Endothelial cell of umbilical vein (primary cell): ENCODE results near the gene KPTN. TPM values are rescaled to one million over a fixed set of nuclear protein-coding genes. Genes with fewer than 3 reads are reported as not detected.

Experiments
- BruUV-seq: library from RNA; stranded (reverse); fragments of 400-500 nt; replicated peaks from 2 replicates; lab custom pipeline; 2021; lab: Mats Ljungman, UMichigan
- CTCF ChIA-PET: fragments of 300-600, 350-600 bp; sonication (Branson Sonifier 250); formaldehyde crosslinking; loops from one replicate; lab custom pipeline; 2021; ENCODE audit warnings: antibody characterized with exemption, inconsistent platforms; lab: Charles Lee
- POLR2A ChIA-PET: fragments of 300-600, 350-600 bp; sonication (Branson Sonifier 250); formaldehyde crosslinking; loops from one replicate; lab custom pipeline; 2021; ENCODE audit warnings: antibody characterized with exemption, inconsistent platforms; lab: Charles Lee
- DNase-seq: peaks from one replicate; pipeline ENCODE4 v3.0.0-alpha.2; 2011; ENCODE audit warnings: low read depth, low spot score
- FAIRE-seq: peaks from 2 replicates; lab custom pipeline; 2011; peaks lifted over from hg19 to GRCh38; lab: Jason Lieb, UNC
- H2AFZ ChIP-seq: 2 replicates; pipeline ENCODE4 v1.6.0; 2012; ENCODE audit warnings: low read depth, low read length, control low read depth, inconsistent platforms
- H3K27ac ChIP-seq: 2 replicates; pipeline ENCODE4 v1.5.1; 2011; ENCODE audit warnings: low read depth, mild to moderate bottlenecking, control low read depth, low read length, moderate library complexity; ENCODE audit not compliant: insufficient read depth
- H3K27me3 ChIP-seq, 2 experiments: 2 replicates each; pipeline versions ENCODE4 v1.6.0 to v1.6.1; 2011; ENCODE audit warnings: low read length in 2 of 2, mixed read lengths in 1 of 2; ENCODE audit not compliant: control insufficient read depth in 2 of 2, insufficient read depth in 2 of 2
- H3K36me3 ChIP-seq, 2 experiments: 2 replicates in 1 of 2; 3 replicates in 1 of 2; pipeline ENCODE4 v1.5.1; 2011; ENCODE audit warnings: low read length in 2 of 2, mild to moderate bottlenecking in 1 of 2, moderate library complexity in 1 of 2; ENCODE audit not compliant: control insufficient read depth in 2 of 2, insufficient read depth in 2 of 2; ENCODE audit errors: extremely low read depth in 1 of 2
- H3K4me1 ChIP-seq: 3 replicates; pipeline ENCODE4 v1.5.1; 2011; ENCODE audit warnings: mild to moderate bottlenecking, low read length; ENCODE audit not compliant: control insufficient read depth, insufficient read depth; ENCODE audit errors: extremely low read depth
- H3K4me2 ChIP-seq: 2 replicates; pipeline ENCODE4 v1.6.1; 2011; ENCODE audit warnings: low read length, control low read depth, mixed read lengths; ENCODE audit not compliant: insufficient read depth
- H3K4me3 ChIP-seq, 3 experiments: fragments of 200-600 bp in 1 of 3; sonication (generic), shearing (Covaris generic) in 1 of 3; replicated peaks in 1 of 3; 2 replicates each; pipeline ENCODE4 v1.5.1; 2011 to 2016; ENCODE audit warnings: control low read depth in 3 of 3, low read length in 3 of 3, mild to moderate bottlenecking in 2 of 3, inconsistent platforms in 1 of 3, low read depth in 1 of 3, moderate library complexity in 1 of 3; ENCODE audit not compliant: insufficient read depth in 1 of 3
- H3K79me2 ChIP-seq: 2 replicates; pipeline ENCODE4 v1.6.0; 2012; ENCODE audit warnings: low read length, inconsistent platforms; ENCODE audit not compliant: control insufficient read depth, insufficient read depth
- H3K9ac ChIP-seq: replicated peaks from 2 replicates; pipeline ENCODE3; 2011; ENCODE audit warnings: low read length, control low read depth; ENCODE audit not compliant: insufficient read depth; ENCODE audit errors: extremely low read depth
- H3K9me1 ChIP-seq: replicated peaks from 3 replicates; pipeline ENCODE4 v1.6.0; 2011; ENCODE audit warnings: mild to moderate bottlenecking, low read length; ENCODE audit not compliant: control insufficient read depth, insufficient read depth; ENCODE audit errors: extremely low read depth
- H3K9me3 ChIP-seq: replicated peaks from 2 replicates; pipeline ENCODE4 v1.5.1; 2012; ENCODE audit warnings: low read length, inconsistent platforms; ENCODE audit not compliant: control insufficient read depth, insufficient read depth
- H4K20me1 ChIP-seq: replicated peaks from 2 replicates; pipeline ENCODE3; 2011; ENCODE audit warnings: mild to moderate bottlenecking, low read length; ENCODE audit not compliant: control insufficient read depth, insufficient read depth; ENCODE audit errors: extremely low read depth
- EZH2 ChIP-seq: IDR thresholded peaks from 2 replicates; pipeline ENCODE4 v1.6.1; 2012; ENCODE audit warnings: borderline replicate concordance, low read depth, mild to moderate bottlenecking, moderate library complexity, low read length, inconsistent platforms; ENCODE audit not compliant: severe bottlenecking
- FOS ChIP-seq: IDR thresholded peaks from 2 replicates; pipeline ENCODE4 v1.6.1; 2011; ENCODE audit warnings: mild to moderate bottlenecking, low read length, moderate library complexity, borderline replicate concordance; ENCODE audit not compliant: insufficient read depth
- GATA2 ChIP-seq: IDR thresholded peaks from 2 replicates; pipeline ENCODE4 v1.7.0; 2011; ENCODE audit warnings: low read depth, mild to moderate bottlenecking, moderate library complexity, mixed read lengths, low read length; ENCODE audit not compliant: insufficient read length, insufficient read depth
- JUN ChIP-seq: IDR thresholded peaks from 2 replicates; pipeline ENCODE4 v1.6.1; 2011; ENCODE audit warnings: borderline replicate concordance, low read depth; ENCODE audit not compliant: insufficient read length, insufficient read depth
- MYC ChIP-seq: IDR thresholded peaks from one replicate; pipeline ENCODE4 v1.6.1; 2011; ENCODE audit warnings: mild to moderate bottlenecking, low read depth, low read length
- POLR2A ChIP-seq: IDR thresholded peaks from 2 replicates; pipeline ENCODE4 v1.6.1; 2012; ENCODE audit warnings: low read depth, mild to moderate bottlenecking, control low read depth, low read length
- POLR2AphosphoS5 ChIP-seq: IDR thresholded peaks from 2 replicates; pipeline ENCODE4 v1.6.1; 2012; ENCODE audit warnings: low read depth, mild to moderate bottlenecking, control low read depth, low read length, moderate library complexity; ENCODE audit not compliant: insufficient read depth
- dilution Hi-C: fragments of 300-500 bp; cut with MboI; formaldehyde crosslinking; loops from one replicate; pipeline ENCODE4 v1.15.0; 2019; ENCODE audit warnings: low sequenced_read_pairs; ENCODE audit not compliant: extremely low pct_ligation_motif_present
- intact Hi-C: fragments of 100-400 bp; cut with micrococcal nuclease; formaldehyde crosslinking; loops from one replicate; pipeline ENCODE4 v1.10.0; 2022
- polyA plus RNA-seq, 4 experiments: library from polyadenylated mRNA; depleted of rRNA in 3 of 4; stranded (reverse) in 3 of 4; unstranded in 1 of 4; fragments of >200 nt; gene quantifications; 2 replicates each; pipeline versions ENCODE4 v1.2.1 to v1.2.3, GENCODE V29; 2011 to 2012; ENCODE audit warnings: missing spikeins in 1 of 4
- total RNA-seq: library from RNA; stranded (reverse); gene quantifications from 2 replicates; pipeline ENCODE4 v1.2.3, GENCODE V29; 2021
- TF ChIP-seq, protein P1 (sequence below), 2 donors: IDR thresholded peaks; 1 replicate in 1 of 2; 2 replicates in 1 of 2; pipeline ENCODE4 v1.5.1; 2011; ENCODE audit warnings: low read length in 2 of 2, mild to moderate bottlenecking in 2 of 2, moderate library complexity in 2 of 2, control low read depth in 1 of 2, inconsistent platforms in 1 of 2, low read depth in 1 of 2; ENCODE audit not compliant: insufficient read depth in 1 of 2; ENCODE audit errors: extremely low read depth in 1 of 2
- TF ChIP-seq, protein P2 (sequence below): IDR thresholded peaks from 2 replicates; pipeline ENCODE4 v1.6.1; 2011; ENCODE audit not compliant: insufficient read depth, insufficient read length

Gene KPTN
- total and polyA plus RNA-seq, 2 donors (not counting 3 experiments of a cell fraction or from before 2014, with no cell fraction given), result 14.7 to 15.5 TPM

DNA sequence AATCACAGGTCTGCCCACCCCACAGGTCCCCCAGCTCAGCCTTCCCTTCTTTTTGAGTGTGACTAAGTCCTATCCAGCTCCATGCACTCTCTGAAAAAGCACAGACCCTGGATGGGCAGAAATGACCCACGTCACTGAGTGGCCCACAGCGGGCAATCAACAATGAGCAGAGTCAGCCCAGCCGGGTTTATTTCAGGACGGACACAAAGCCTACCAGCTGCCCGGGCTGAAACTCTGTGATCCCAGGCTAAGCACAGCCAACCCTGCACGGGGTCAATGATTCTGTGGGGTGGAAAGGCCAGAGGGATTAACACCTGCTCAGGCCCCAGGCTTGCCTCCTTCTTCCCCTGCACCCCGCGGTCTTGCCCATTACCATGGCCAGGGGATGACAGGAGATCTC, 22.4 kb upstream of the KPTN start:
- H3K27ac ChIP-seq, result no peak overlapping the region
- no peaks in the 10 kb centered on the region for H3K9me3 ChIP-seq
- peaks cover 2 to 7% of the 10 kb centered on the region in 2 experiments for H3K36me3 ChIP-seq
- no peak overlapping the region for H3K4me3 ChIP-seq
- no peak for FAIRE-seq
- no peak for DNase-seq
- H3K9ac ChIP-seq, result no peak overlapping the region
- peaks cover 11% of the 10 kb centered on the region for H3K4me1 ChIP-seq
- intact Hi-C loops (no loop called here), dilution Hi-C loops (no loop called here)
- BruUV-seq, result no TSS peak
- no peaks in the 10 kb centered on the region for H3K9me1 ChIP-seq
- POLR2A ChIA-PET, result no interaction called here
- no peaks in the 10 kb centered on the region for H3K27me3 ChIP-seq
- CTCF ChIA-PET, result interaction anchor here (0.6 kb wide), 1 partner anchor 397 kb away, joined by 3 read pairs; no protein-coding TSS in a partner anchor
- TF ChIP-seq, protein P1, sequence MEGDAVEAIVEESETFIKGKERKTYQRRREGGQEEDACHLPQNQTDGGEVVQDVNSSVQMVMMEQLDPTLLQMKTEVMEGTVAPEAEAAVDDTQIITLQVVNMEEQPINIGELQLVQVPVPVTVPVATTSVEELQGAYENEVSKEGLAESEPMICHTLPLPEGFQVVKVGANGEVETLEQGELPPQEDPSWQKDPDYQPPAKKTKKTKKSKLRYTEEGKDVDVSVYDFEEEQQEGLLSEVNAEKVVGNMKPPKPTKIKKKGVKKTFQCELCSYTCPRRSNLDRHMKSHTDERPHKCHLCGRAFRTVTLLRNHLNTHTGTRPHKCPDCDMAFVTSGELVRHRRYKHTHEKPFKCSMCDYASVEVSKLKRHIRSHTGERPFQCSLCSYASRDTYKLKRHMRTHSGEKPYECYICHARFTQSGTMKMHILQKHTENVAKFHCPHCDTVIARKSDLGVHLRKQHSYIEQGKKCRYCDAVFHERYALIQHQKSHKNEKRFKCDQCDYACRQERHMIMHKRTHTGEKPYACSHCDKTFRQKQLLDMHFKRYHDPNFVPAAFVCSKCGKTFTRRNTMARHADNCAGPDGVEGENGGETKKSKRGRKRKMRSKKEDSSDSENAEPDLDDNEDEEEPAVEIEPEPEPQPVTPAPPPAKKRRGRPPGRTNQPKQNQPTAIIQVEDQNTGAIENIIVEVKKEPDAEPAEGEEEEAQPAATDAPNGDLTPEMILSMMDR (IDR thresholded peaks at IDR 0.05; ENCODE audit: extremely low read depth in 1 of 2, insufficient read depth in 1 of 2, low read depth in 1 of 2, low read length in 2 of 2), result no peak
- TF ChIP-seq FOS, result no peak
- TF ChIP-seq EZH2, result no peak
- TF ChIP-seq POLR2AphosphoS5, result no peak
- no peak for TF ChIP-seq POLR2A
- no peaks in the 10 kb centered on the region for H4K20me1 ChIP-seq
- no peak overlapping the region for H3K4me2 ChIP-seq
- H2AFZ ChIP-seq, result no peak overlapping the region
- H3K79me2 ChIP-seq, result peaks cover 42% of the 10 kb centered on the region

DNA sequence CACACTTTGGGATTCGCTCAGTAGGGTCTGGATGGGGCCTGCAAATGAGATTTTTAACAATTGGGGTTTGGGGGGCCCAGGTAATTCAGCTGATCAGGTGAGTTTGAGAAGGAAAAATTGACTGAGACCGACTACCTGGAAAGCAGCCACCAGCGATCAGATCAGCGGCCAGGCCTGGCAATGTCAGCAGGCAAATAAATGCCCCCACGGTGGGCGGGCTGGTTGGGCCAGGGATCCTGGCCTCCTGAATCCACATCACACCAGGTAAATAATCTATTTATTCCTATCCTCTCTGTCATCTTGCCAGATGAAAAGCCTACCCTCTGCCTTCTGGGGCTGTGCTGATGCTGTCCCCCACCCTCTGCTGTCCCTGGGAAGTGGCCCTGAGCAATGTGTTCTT, 21.5 kb upstream of the KPTN start:
- H3K79me2 ChIP-seq, result peaks cover 35% of the 10 kb centered on the region
- no peak overlapping the region for H3K4me2 ChIP-seq
- no peaks in the 10 kb centered on the region for H3K27me3 ChIP-seq
- POLR2A ChIA-PET, result no interaction called here
- H3K9me1 ChIP-seq, result no peaks in the 10 kb centered on the region
- no peak overlapping the region for H3K27ac ChIP-seq
- intact Hi-C loops, result no loop called here
- no peak overlapping the region for H2AFZ ChIP-seq
- CTCF ChIA-PET, result no interaction called here
- dilution Hi-C loops, result no loop called here
- no TSS peak for BruUV-seq
- no peak overlapping the region for H3K9ac ChIP-seq
- H3K4me3 ChIP-seq, result no peak overlapping the region
- FAIRE-seq (no peak), DNase-seq (no peak)
- H3K9me3 ChIP-seq, result no peaks in the 10 kb centered on the region
- peaks cover 11% of the 10 kb centered on the region for H3K4me1 ChIP-seq
- TF ChIP-seq, protein P2, sequence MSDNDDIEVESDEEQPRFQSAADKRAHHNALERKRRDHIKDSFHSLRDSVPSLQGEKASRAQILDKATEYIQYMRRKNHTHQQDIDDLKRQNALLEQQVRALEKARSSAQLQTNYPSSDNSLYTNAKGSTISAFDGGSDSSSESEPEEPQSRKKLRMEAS, result no peak
- TF ChIP-seq FOS (no peak), MYC (no peak), GATA2 (no peak), POLR2AphosphoS5 (no peak), JUN (no peak), POLR2A (no peak), EZH2 (no peak)
- TF ChIP-seq, protein P1 (IDR thresholded peaks at IDR 0.05; ENCODE audit: extremely low read depth in 1 of 2, insufficient read depth in 1 of 2, low read depth in 1 of 2, low read length in 2 of 2), result no peak
- no peaks in the 10 kb centered on the region for H4K20me1 ChIP-seq
- peaks cover 2 to 16% of the 10 kb centered on the region in 2 experiments for H3K36me3 ChIP-seq
